ENCODE results near the gene CMC2. TPM values are rescaled to one million over a fixed set of nuclear protein-coding genes. Genes with fewer than 3 reads are reported as not detected.
A peak's percentile ranks its signal among the peaks of the same experiment; 100 is the strongest.

The CMC2 gene
- 135 and 176 TPM in 2 replicates for total RNA-seq (2014; rRNA removed; shearing (Covaris generic))

- peak; percentile 97 for DNase-seq (ENCODE audit: low spot score)
Observed at GRCh38 chr16:81006813-81007695, at the start of gene CMC2, which contains the start of gene CENPN. Gene CMC2 (minus strand): TSS chr16:81006885. CDS start chr16:80997394, 9,491 bp downstream. Gene CENPN (plus strand): TSS chr16:81007214. CDS start chr16:81011940, 4,726 bp downstream.

- DNase-seq (ENCODE audit: low spot score), result no peak
Observed at GRCh38 chr16:81053761-81054160, 47.1 kb upstream of the CMC2 start.

GRCh38 chr16:81042821-81043220, 36.1 kb upstream of the CMC2 start:
- DNase-seq (ENCODE audit: low spot score), result no peak

- DNase-seq (ENCODE audit: low spot score), result no peak
Observed at GRCh38 chr16:81041696-81042095, 35.0 kb upstream of the CMC2 start.

GRCh38 chr16:81040842-81041241, 34.2 kb upstream of the CMC2 start:
- DNase-seq (ENCODE audit: low spot score), result no peak

- DNase-seq (ENCODE audit: low spot score), result no peak
Observed at GRCh38 chr16:81040131-81040530, 33.4 kb upstream of the CMC2 start.

- DNase-seq (ENCODE audit: low spot score), result no peak
Observed at GRCh38 chr16:81036751-81037350, 30.2 kb upstream of the CMC2 start.

GRCh38 chr16:81035975-81036750, 29.5 kb upstream of the CMC2 start:
- DNase-seq (ENCODE audit: low spot score), result no peak

- peak; percentile 56 for DNase-seq (ENCODE audit: low spot score)
Observed at GRCh38 chr16:81035398-81035974, 28.8 kb upstream of the CMC2 start, which contains the start of gene ATMIN. Gene ATMIN (plus strand): TSS chr16:81035842. CDS start chr16:81035871, 29 bp downstream.

GRCh38 chr16:81029930-81030604, 23.4 kb upstream of the CMC2 start:
- DNase-seq (ENCODE audit: low spot score), result no peak

GRCh38 chr16:81026429-81026828, 19.7 kb upstream of the CMC2 start:
- no peak for DNase-seq (ENCODE audit: low spot score)

GRCh38 chr16:81018496-81018895, 11.8 kb upstream of the CMC2 start:
- no peak for DNase-seq (ENCODE audit: low spot score)

GRCh38 chr16:81014672-81015071, 8.0 kb upstream of the CMC2 start:
- no peak for DNase-seq (ENCODE audit: low spot score)

- DNase-seq (ENCODE audit: low spot score), result no peak
Observed at GRCh38 chr16:81012974-81013373, 6.3 kb upstream of the CMC2 start.

- no peak for DNase-seq (ENCODE audit: low spot score)
Observed at GRCh38 chr16:81008505-81008789, 1.8 kb upstream of the CMC2 start.

- DNase-seq (ENCODE audit: low spot score), result peak; percentile 20
Observed at GRCh38 chr16:81006211-81006812, 373 bp downstream of the CMC2 start.

- no peak for DNase-seq (ENCODE audit: low spot score)
Observed at GRCh38 chr16:81005610-81006161, 999 bp downstream of the CMC2 start.

GRCh38 chr16:81004646-81005353, 1.9 kb downstream of the CMC2 start:
- peak; percentile 27 for DNase-seq (ENCODE audit: low spot score)

GRCh38 chr16:81003610-81004460, 2.9 kb downstream of the CMC2 start:
- no peak for DNase-seq (ENCODE audit: low spot score)
